HG03378 (cell line): ENCODE measurements around the gene TBL1X.

Source experiments
- ATAC-seq: cut with Tn5 transposase; IDR thresholded peaks from one replicate; pipeline ENCODE4 v1.9.1; 2021; ENCODE audit warnings: mild to moderate bottlenecking, moderate library complexity; ENCODE audit not compliant: unreplicated experiment

Gene TBL1X

GRCh38 chrX:9614016-9614415 lies 149.2 kb downstream of the TBL1X start:
- ATAC-seq = no peak

- ATAC-seq = no peak
Measured at GRCh38 chrX:9619133-9619532, 154.3 kb downstream of the TBL1X start.

- no peak for ATAC-seq
Measured at GRCh38 chrX:9619581-9619980, 154.7 kb downstream of the TBL1X start.

- ATAC-seq = no peak
Measured at GRCh38 chrX:9622128-9622527, 157.3 kb downstream of the TBL1X start.

GRCh38 chrX:9626379-9626778 lies 161.5 kb downstream of the TBL1X start:
- no peak for ATAC-seq

- ATAC-seq = no peak
Measured at GRCh38 chrX:9627922-9628321, 163.1 kb downstream of the TBL1X start.

- no peak for ATAC-seq
Measured at GRCh38 chrX:9628779-9629493, 164.1 kb downstream of the TBL1X start.

GRCh38 chrX:9634551-9634950 lies 169.7 kb downstream of the TBL1X start:
- ATAC-seq = no peak

- no peak for ATAC-seq
Measured at GRCh38 chrX:9635368-9635767, 170.5 kb downstream of the TBL1X start.

- no peak for ATAC-seq
Measured at GRCh38 chrX:9635803-9636202, 170.9 kb downstream of the TBL1X start.

GRCh38 chrX:9638871-9639270 lies 174.0 kb downstream of the TBL1X start:
- ATAC-seq = no peak

GRCh38 chrX:9642270-9642995 lies 177.6 kb downstream of the TBL1X start:
- ATAC-seq = no peak

- no peak for ATAC-seq
Measured at GRCh38 chrX:9643807-9644206, 178.9 kb downstream of the TBL1X start.

- ATAC-seq = peak; percentile 87
Measured at GRCh38 chrX:9644335-9644734, 179.5 kb downstream of the TBL1X start.

GRCh38 chrX:9646471-9647224 lies 181.8 kb downstream of the TBL1X start:
- no peak for ATAC-seq

GRCh38 chrX:9647431-9647830 lies 182.6 kb downstream of the TBL1X start:
- ATAC-seq = no peak

- no peak for ATAC-seq
Measured at GRCh38 chrX:9650091-9650490, 185.2 kb downstream of the TBL1X start.

- ATAC-seq = no peak
Measured at GRCh38 chrX:9651737-9652136, 186.9 kb downstream of the TBL1X start.

- no peak for ATAC-seq
Measured at GRCh38 chrX:9654929-9655328, 190.1 kb downstream of the TBL1X start.

GRCh38 chrX:9656277-9656676 lies 191.4 kb downstream of the TBL1X start:
- ATAC-seq = peak; percentile 50

- no peak for ATAC-seq
Measured at GRCh38 chrX:9656871-9657270, 192.0 kb downstream of the TBL1X start.
